Cardiac septum (tissue), 1 donor: ENCODE results near the gene CNTNAP5. TPM values are rescaled to one million over a fixed set of nuclear protein-coding genes. Genes with fewer than 3 reads are reported as not detected.

Experiments used
- DNase-seq: peaks from one replicate; pipeline ENCODE4 v3.0.0-alpha.2; 2020; ENCODE audit warnings: low spot score
- intact Hi-C: fragments of 100-400 bp; cut with DNase I; formaldehyde crosslinking; loops from one replicate; pipeline ENCODE4 v1.14.0; 2022
- total RNA-seq: library from RNA; stranded (reverse); fragmentation: NEBNext Ultra II Directional; extraction: Animal tissue kit (Norgen Biotek cat#: 25700); gene quantifications from one replicate; pipeline ENCODE4 v1.2.1, GENCODE V29; 2021
- donor health status: DM: no; HTN: no; CAD: no.

Gene CNTNAP5
- total RNA-seq, 1 donor from 2014 or later, result not detected

- no peak for DNase-seq
- intact Hi-C loops, result no loop called here
Measured at GRCh38 chr2:124138076-124138475, 113.0 kb downstream of the CNTNAP5 start.

GRCh38 chr2:124145982-124146381 is 120.9 kb downstream of the CNTNAP5 start:
- intact Hi-C loops, result no loop called here
- no peak for DNase-seq

GRCh38 chr2:124147552-124147951 is 122.5 kb downstream of the CNTNAP5 start:
- intact Hi-C loops, result no loop called here
- DNase-seq, result no peak

- no peak for DNase-seq
- intact Hi-C loops, result no loop called here
Measured at GRCh38 chr2:124149571-124149970, 124.5 kb downstream of the CNTNAP5 start.

- no peak for DNase-seq
- intact Hi-C loops, result no loop called here
Measured at GRCh38 chr2:124151691-124152090, 126.6 kb downstream of the CNTNAP5 start.

DNA sequence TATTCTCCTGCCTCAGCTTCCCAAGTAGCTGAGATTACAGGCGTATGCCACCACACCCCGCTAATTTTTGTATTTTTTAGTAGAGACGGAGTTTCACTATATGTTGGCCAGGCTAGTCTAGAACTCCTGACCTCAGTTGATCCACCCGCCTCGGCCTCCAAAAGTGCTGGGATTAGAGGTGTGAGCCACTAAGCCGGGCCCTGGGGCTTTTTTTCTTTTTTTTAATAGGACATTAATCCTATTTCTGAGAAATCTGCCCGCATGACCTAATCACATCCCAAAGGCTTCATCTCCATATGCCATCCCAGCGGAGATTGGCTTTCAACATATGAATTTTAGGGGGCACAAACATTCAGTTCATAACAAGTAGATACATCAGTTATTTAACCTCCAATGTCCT is 128.6 kb downstream of the CNTNAP5 start:
- DNase-seq, result no peak
- intact Hi-C loops, result no loop called here

GRCh38 chr2:124159166-124159565 is 134.1 kb downstream of the CNTNAP5 start:
- intact Hi-C loops, result no loop called here
- DNase-seq, result no peak

GRCh38 chr2:124161542-124161941 is 136.5 kb downstream of the CNTNAP5 start:
- no peak for DNase-seq
- intact Hi-C loops, result no loop called here

DNA sequence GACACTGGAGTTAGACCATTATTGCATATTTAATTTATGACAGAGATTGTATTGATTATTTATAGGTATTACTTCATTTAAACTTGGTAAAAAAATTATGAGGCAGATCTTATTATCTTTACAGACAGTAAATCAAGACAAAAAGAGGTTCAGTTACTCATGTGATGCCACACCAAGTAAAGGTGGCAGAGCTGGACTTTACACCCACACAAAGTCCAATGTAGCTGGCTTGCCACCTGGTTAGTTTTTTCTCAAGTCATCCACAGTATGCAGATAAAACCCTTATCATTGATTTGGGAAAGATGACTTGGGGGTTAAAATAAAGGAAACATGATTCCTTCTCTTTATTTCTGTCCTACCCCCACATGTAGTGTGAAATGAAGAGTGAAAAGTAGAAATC is 137.2 kb downstream of the CNTNAP5 start:
- intact Hi-C loops, result no loop called here
- no peak for DNase-seq

DNA sequence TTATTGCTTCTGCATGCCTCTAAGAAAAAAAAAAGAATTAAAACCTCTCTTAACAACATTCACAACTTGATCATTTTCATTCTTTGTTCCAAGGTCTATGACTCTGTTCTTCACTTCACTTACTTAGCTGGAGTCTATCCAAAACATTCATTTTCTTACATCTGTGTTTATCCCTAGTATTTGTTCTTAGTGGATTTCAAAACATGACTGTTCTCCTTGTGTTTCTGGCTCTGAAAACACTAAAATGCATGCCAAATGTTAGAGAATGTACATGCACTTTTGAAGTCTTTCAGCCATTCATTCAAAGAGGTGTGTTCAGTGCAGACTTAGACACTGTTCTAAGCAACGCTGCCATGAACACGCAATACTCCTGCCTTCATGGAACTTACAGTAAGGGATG is 138.8 kb downstream of the CNTNAP5 start:
- DNase-seq, result no peak
- intact Hi-C loops, result no loop called here

DNA sequence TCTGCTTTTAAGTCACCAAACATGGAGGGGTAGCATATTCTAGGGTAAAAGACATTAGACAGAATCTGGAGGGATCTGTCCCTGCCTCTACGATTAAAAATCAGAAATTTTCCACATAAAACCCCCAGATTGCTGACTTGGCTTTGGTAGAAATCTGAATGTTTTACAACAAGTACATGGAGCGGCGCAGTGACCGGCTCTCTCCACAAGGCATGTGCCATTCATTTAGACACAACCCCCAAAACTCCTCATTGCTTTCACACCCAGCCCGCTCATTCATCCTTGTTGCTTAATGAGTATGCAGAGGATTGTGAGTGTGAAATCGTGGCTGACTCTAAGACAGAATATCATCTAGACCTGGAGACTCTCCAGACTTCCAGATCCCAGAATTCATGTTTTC is 140.6 kb downstream of the CNTNAP5 start:
- intact Hi-C loops, result no loop called here
- no peak for DNase-seq

DNA sequence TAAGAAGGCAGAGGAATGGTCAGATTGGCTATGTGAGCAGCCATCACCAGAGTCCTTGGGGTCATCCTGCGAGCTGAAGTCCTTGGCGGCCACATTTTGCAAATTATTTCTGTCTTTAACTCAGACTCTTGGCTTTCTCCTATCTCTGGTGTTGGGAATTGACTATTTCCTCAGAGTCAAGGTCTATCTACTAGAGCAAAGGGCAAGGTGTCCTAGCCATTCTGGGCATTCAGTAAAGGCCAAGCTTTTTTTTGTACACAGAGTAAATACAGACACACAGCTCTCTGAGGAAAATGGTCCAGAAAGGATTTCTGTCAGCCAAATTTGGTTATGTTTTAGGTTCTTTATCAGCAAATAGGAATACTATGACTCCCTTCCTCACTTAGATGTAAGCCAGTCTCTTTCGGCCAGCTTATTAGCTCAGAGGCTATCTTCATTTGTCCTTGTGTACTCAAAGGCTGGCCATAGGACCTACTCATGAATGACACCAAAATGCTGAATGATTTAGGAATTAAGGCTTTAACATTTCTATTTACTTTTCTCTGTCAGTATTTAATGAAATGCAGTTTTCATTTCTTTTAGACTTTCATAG is 146.5 kb downstream of the CNTNAP5 start:
- no peak for DNase-seq
- intact Hi-C loops, result no loop called here

GRCh38 chr2:124178719-124179118 is 153.6 kb downstream of the CNTNAP5 start:
- no peak for DNase-seq
- intact Hi-C loops, result no loop called here

GRCh38 chr2:124180635-124181034 is 155.5 kb downstream of the CNTNAP5 start:
- DNase-seq, result no peak
- intact Hi-C loops, result no loop called here

- intact Hi-C loops, result no loop called here
- no peak for DNase-seq
Measured at GRCh38 chr2:124186801-124187200, 161.7 kb downstream of the CNTNAP5 start.

DNA sequence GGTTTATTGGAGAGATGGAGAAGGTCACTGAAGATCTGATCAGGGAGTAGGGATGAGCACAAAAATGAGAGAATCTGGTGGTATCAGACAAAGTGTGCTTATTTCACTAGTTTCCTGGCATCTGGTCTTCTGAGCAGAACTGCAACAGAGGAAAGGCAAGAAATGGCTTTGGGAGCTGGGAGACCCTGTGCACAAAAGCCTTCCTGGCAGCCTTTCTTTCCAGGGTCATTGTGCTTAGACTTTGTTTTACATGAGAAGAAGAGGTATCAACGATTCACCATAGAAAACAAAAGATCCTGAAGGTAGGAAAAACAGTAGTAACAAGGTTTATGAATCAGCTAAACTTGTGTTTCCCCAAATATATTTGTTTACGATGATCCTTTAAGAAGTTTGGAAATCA is 162.9 kb downstream of the CNTNAP5 start:
- intact Hi-C loops, result no loop called here
- DNase-seq, result no peak

GRCh38 chr2:124193706-124194105 is 168.6 kb downstream of the CNTNAP5 start:
- intact Hi-C loops, result no loop called here

GRCh38 chr2:124201713-124202112 is 176.6 kb downstream of the CNTNAP5 start:
- intact Hi-C loops, result no loop called here
- DNase-seq, result no peak

More at GRCh38 chr2:124193706-124194105, 168.6 kb downstream of the CNTNAP5 start:
- no peak for DNase-seq

GRCh38 chr2:124209441-124209840 is 184.4 kb downstream of the CNTNAP5 start:
- intact Hi-C loops, result no loop called here
- no peak for DNase-seq

DNA sequence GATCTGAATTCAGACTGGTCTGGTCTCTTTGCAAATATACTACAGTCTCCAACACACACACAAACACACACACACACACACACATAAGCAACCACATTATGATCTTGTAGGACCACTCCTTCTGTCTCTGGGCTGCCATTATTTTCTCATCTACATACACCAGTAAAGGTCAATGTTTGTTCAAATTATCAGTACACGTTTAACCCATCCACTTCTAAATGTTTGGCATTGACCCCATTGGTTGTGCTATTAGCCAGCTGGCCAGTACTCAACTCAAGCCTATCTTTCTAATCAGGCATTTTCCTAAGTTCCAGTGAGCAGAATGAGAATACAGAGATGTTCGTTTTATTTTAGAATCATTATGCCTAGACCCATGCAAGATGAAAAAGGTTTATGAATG is 186.4 kb downstream of the CNTNAP5 start:
- DNase-seq, result no peak
- intact Hi-C loops, result no loop called here

GRCh38 chr2:124213977-124214587 is 189.0 kb downstream of the CNTNAP5 start:
- no peak for DNase-seq
- intact Hi-C loops, result no loop called here

GRCh38 chr2:124246170-124246569 is 221.1 kb downstream of the CNTNAP5 start:
- no peak for DNase-seq
- intact Hi-C loops, result no loop called here
